ENCODE results near the gene KCTD15.

- no peak for TF ChIP-seq CTCF (conservative IDR thresholded peaks at IDR 0.05)
- TF ChIP-seq EZH2 (IDR thresholded peaks at IDR 0.05; ENCODE audit: low read depth), result no peak
Measured at GRCh38 chr19:33805840-33806433, 9.3 kb downstream of the KCTD15 start.
